ENCODE results near the gene TMEM186. TPM values are rescaled to one million over a fixed set of nuclear protein-coding genes. Genes with fewer than 3 reads are reported as not detected.

TMEM186 gene
- total and polyA plus RNA-seq, 2 of the 8 experiments (the other 6 are each of a cell fraction or from before 2014, with no cell fraction given), result 13.1 TPM

DNA sequence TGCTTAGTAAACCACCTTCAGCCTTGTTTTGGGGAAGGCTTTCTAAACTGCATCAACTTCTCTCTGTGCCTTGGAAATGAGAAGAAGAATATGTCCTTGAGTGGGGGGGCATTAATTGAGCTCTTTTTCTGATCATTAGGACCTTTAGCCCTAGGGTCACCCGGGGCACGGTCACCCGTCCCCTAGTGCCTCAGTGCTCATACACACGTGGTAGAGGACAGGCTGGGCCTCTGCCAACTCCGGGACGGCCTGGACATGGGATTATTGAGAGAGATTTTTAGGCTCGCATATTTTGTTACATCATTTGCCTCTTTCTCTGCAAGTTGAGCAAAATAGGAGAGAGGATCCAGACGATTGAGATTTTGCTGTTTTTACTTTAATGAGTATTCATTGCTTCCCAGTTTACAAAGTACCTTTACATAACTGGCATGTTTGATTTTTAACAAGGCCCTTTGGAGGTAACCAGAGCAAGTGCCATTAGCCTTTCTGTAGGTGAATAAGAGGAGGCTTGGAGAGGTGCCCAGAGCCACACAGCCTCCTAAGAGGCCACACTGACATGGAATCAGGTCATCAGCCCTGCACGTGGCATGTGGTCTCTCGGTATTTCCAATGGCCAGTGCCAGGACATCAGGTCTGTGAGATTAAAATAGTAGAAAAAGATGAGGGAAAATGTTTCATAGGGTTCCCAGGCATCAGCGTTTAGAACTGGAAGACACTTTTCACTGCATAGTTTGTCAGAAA, 11.3 kb upstream of the TMEM186 start:
- H3K9ac ChIP-seq (replicated peaks in 1 of 4; ENCODE audit: extremely low read depth in 1 of 4, low read depth in 3 of 4, low read length in 3 of 4), result 0 out of 7 replicates have a peak overlapping the region, but pooled peaks of 1 of the 4 experiments have one; percentile 21
- no peak overlapping the region for H3K14ac ChIP-seq (ENCODE audit: insufficient read length)
- ChIA-PET CTCF (ENCODE audit: partially characterized antibody) (interaction anchor here (0.7 to 1.5 kb wide), 2 partner anchors 42 to 128 kb away, joined by 3 to 4 read pairs; no protein-coding TSS in a partner anchor), POLR2A (ENCODE audit: partially characterized antibody) (interaction anchor here (1.4 to 3.7 kb wide), 4 partner anchors 8 to 20 kb away, joined by 3 to 16 read pairs (median 7); partner anchors contain the start of genes PMM2 and TMEM186)
- no peak overlapping the region for H3K18ac ChIP-seq (ENCODE audit: extremely low read depth, low read length)
- H3K56ac ChIP-seq (replicated peaks; ENCODE audit: insufficient read length, low read depth, low read length), result no peak overlapping the region
- WGBS, 2 experiments (ENCODE audit: extremely low coverage in 1 of 2, insufficient coverage in 1 of 2, insufficient read length in 1 of 2, insufficient replicate concordance in 2 of 2, low coverage in 1 of 2, low lambda C conversion rate in 2 of 2, missing lambda C conversion rate in 1 of 2), result 92% methylated on average over 11 of the region's 11 CpGs; no CpG with 5 or more reads in 1 of the 2 experiments
- no peak overlapping the region for H2AFZ ChIP-seq (ENCODE audit: low read length)
- no peak overlapping the region for H3K23ac ChIP-seq (ENCODE audit: insufficient read length)
- no peaks in the 10 kb centered on the region; a peak in 1 of 4 replicates for H3K79me2 ChIP-seq (ENCODE audit: control insufficient read depth in 1 of 2, insufficient read depth in 2 of 2, low read length in 2 of 2)
- H2BK120ac ChIP-seq (replicated peaks; ENCODE audit: low read depth, low read length), result no peak overlapping the region
- H4K20me1 ChIP-seq (replicated peaks in 1 of 2; ENCODE audit: control insufficient read depth in 1 of 2, insufficient read depth in 2 of 2, low read length in 2 of 2), result peaks cover 0 to 5% of the 10 kb centered on the region in 2 experiments
- H3K79me1 ChIP-seq (ENCODE audit: low read depth, low read length), result no peaks in the 10 kb centered on the region; the same call in none of the 2 replicates
- no peak overlapping the region for H2BK5ac ChIP-seq (ENCODE audit: low read depth, low read length)
- H2BK15ac ChIP-seq (ENCODE audit: low read length), result no peak overlapping the region
- H3K27me3 ChIP-seq (replicated peaks in 1 of 4; ENCODE audit: control insufficient read depth in 3 of 4, extremely low read depth in 1 of 4, insufficient read depth in 3 of 4, low read length in 3 of 4), result no peaks in the 10 kb centered on the region
- H4K5ac ChIP-seq (ENCODE audit: insufficient read length, low read depth, low read length), result no peak overlapping the region
- no peak overlapping the region for H3K27ac ChIP-seq (ENCODE audit: low read depth, low read length)
- no peak overlapping the region for H2BK12ac ChIP-seq (ENCODE audit: low read depth, low read length)
- H3K23me2 ChIP-seq (ENCODE audit: low read depth, low read length), result no peaks in the 10 kb centered on the region
- H2BK20ac ChIP-seq (ENCODE audit: low read length), result no peak overlapping the region
- H3K4me2 ChIP-seq (ENCODE audit: insufficient read depth in 1 of 2, low read depth in 2 of 2, low read length in 2 of 2), result no peak overlapping the region
- no peak overlapping the region for H3K4ac ChIP-seq (replicated peaks; ENCODE audit: insufficient read length, low read depth, low read length)
- no peak for FAIRE-seq
- H3K4me3 ChIP-seq (ENCODE audit: extremely low read depth in 1 of 4, insufficient read depth in 2 of 4, low read depth in 3 of 4, low read length in 4 of 4), result no peak overlapping the region
- no peak overlapping the region for H2AK5ac ChIP-seq (ENCODE audit: low read depth, low read length)
- peaks cover 39 to 86% (median 68%) of the 10 kb centered on the region in 4 experiments for H3K36me3 ChIP-seq (ENCODE audit: control insufficient read depth in 2 of 4, insufficient read depth in 4 of 4, low read length in 3 of 4)
- H3K9me3 ChIP-seq (ENCODE audit: insufficient read depth in 2 of 2, low read depth in 1 of 2, low read length in 1 of 2), result no peaks in the 10 kb centered on the region
- no peak overlapping the region for H4K8ac ChIP-seq (ENCODE audit: extremely low read depth, insufficient read depth, low read length)
- no peak overlapping the region for H4K91ac ChIP-seq (replicated peaks; ENCODE audit: insufficient read length, low read length)
- H3K4me1 ChIP-seq (replicated peaks in 1 of 4; ENCODE audit: control insufficient read depth in 3 of 4, insufficient read depth in 4 of 4, low read length in 3 of 4), result no peaks in the 10 kb centered on the region
- no peak for DNase-seq (ENCODE audit: low read depth in 1 of 2, low spot score in 2 of 2)
- TF ChIP-seq, protein P1, sequence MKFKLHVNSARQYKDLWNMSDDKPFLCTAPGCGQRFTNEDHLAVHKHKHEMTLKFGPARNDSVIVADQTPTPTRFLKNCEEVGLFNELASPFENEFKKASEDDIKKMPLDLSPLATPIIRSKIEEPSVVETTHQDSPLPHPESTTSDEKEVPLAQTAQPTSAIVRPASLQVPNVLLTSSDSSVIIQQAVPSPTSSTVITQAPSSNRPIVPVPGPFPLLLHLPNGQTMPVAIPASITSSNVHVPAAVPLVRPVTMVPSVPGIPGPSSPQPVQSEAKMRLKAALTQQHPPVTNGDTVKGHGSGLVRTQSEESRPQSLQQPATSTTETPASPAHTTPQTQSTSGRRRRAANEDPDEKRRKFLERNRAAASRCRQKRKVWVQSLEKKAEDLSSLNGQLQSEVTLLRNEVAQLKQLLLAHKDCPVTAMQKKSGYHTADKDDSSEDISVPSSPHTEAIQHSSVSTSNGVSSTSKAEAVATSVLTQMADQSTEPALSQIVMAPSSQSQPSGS (IDR thresholded peaks at IDR 0.05; ENCODE audit: low read length), result no peak
- TF ChIP-seq SRF (IDR thresholded peaks at IDR 0.05; ENCODE audit: low read depth, low read length), result no peak
- no peak for TF ChIP-seq SUZ12 (IDR thresholded peaks at IDR 0.05; ENCODE audit: low read length)
- no peak for TF ChIP-seq RNF2 (IDR thresholded peaks at IDR 0.05; ENCODE audit: borderline replicate concordance, low read depth, low read length, missing control alignments, poor library complexity, severe bottlenecking)
- no peak for TF ChIP-seq EZH2 (IDR thresholded peaks at IDR 0.05; ENCODE audit: low read depth, low read length, severe bottlenecking)
- no peak for TF ChIP-seq NRF1 (IDR thresholded peaks at IDR 0.05; ENCODE audit: low read depth, low read length)
- no peak for TF ChIP-seq JUND (IDR thresholded peaks at IDR 0.05; ENCODE audit: low read length)
- no peak for TF ChIP-seq BACH1 (IDR thresholded peaks at IDR 0.05; ENCODE audit: low read length)
- TF ChIP-seq TAF7 (optimal IDR thresholded peaks at IDR 0.05; ENCODE audit: borderline replicate concordance, low read depth, low read length), result no peak
- TF ChIP-seq RFX5 (IDR thresholded peaks at IDR 0.05; ENCODE audit: borderline replicate concordance, low read depth, low read length), result no peak

Data from H1 (cell line).